Breast epithelium (tissue), 3 donors: Measurements from ENCODE around the gene MERTK.

Source experiments
- CTCF ChIP-seq, 3 donors: fragments of 450-650 bp; IDR thresholded peaks; one replicate each; pipeline ENCODE4 v1.5.1; 2016 to 2017; ENCODE audit warnings: antibody characterized with exemption in 3 of 3, mild to moderate bottlenecking in 3 of 3, moderate library complexity in 3 of 3
- POLR2A ChIP-seq: fragments of 450-650 bp; IDR thresholded peaks from one replicate; pipeline ENCODE4 v1.6.1; 2016; ENCODE audit warnings: antibody characterized with exemption, mild to moderate bottlenecking, moderate library complexity
- POLR2AphosphoS5 ChIP-seq, 3 donors: sonication (generic); formaldehyde crosslinking; IDR thresholded peaks; one replicate each; pipeline ENCODE4 v1.6.1; 2017; ENCODE audit warnings: antibody characterized with exemption in 3 of 3

- TF ChIP-seq POLR2A (no peak), CTCF (IDR thresholded peaks at IDR 0.05) (no peak), POLR2AphosphoS5 (IDR thresholded peaks at IDR 0.05) (no peak)
Observed at GRCh38 chr2:112032224-112032586, 133.8 kb downstream of the MERTK start.
